MM.1S (cell line): ENCODE data around the gene ZNF491.

ENCODE experiments used
- DNase-seq: peaks from one replicate; pipeline ENCODE4 v3.0.0-alpha.2; 2015
- H2AFZ ChIP-seq: fragments of 300-600 bp; sonication (generic); 2 replicates; pipeline ENCODE4 v1.6.0; 2016; ENCODE audit warnings: antibody characterized with exemption, low read length
- H3F3A ChIP-seq: fragments of 300-600 bp; sonication (generic); 2 replicates; pipeline ENCODE4 v1.6.1; 2016; ENCODE audit warnings: mild to moderate bottlenecking, antibody characterized with exemption, low read length, moderate library complexity, mixed read lengths; ENCODE audit not compliant: insufficient read depth
- H3K27ac ChIP-seq: fragments of 300-600 bp; sonication (generic); 2 replicates; pipeline ENCODE4 v1.5.1; 2016; ENCODE audit warnings: mild to moderate bottlenecking, low read length
- H3K27me3 ChIP-seq: fragments of 300-600 bp; sonication (generic); replicated peaks from 2 replicates; pipeline ENCODE4 v1.6.0; 2016; ENCODE audit warnings: low read length; ENCODE audit not compliant: insufficient read depth
- H3K36me3 ChIP-seq: fragments of 300-600 bp; sonication (generic); replicated peaks from 2 replicates; pipeline ENCODE4 v1.6.1; 2016; ENCODE audit warnings: mild to moderate bottlenecking, low read length, mixed read lengths; ENCODE audit not compliant: insufficient read depth
- H3K4me1 ChIP-seq: fragments of 300-600 bp; sonication (generic); 2 replicates; pipeline ENCODE4 v1.6.1; 2016; ENCODE audit warnings: low read length, mixed read lengths
- H3K4me2 ChIP-seq: fragments of 300-600 bp; sonication (generic); 2 replicates; pipeline ENCODE4 v1.6.0; 2016; ENCODE audit warnings: low read depth, low read length
- H3K4me3 ChIP-seq: fragments of 300-600 bp; sonication (generic); 2 replicates; pipeline ENCODE4 v1.5.1; 2016; ENCODE audit warnings: low read length, mixed read lengths
- H3K79me2 ChIP-seq: fragments of 300-600 bp; sonication (generic); 2 replicates; pipeline ENCODE4 v1.6.1; 2016; ENCODE audit warnings: mixed run types, low read length, mixed read lengths
- H3K9ac ChIP-seq: fragments of 300-600 bp; sonication (generic); 2 replicates; pipeline ENCODE4 v1.6.1; 2016; ENCODE audit warnings: low read length, mixed read lengths
- H3K9me2 ChIP-seq: fragments of 300-600 bp; sonication (generic); replicated peaks from 2 replicates; pipeline ENCODE4 v1.6.1; 2016; ENCODE audit warnings: mild to moderate bottlenecking, low read length, mixed read lengths; ENCODE audit not compliant: insufficient read depth
- H3K9me3 ChIP-seq: fragments of 300-600 bp; sonication (generic); replicated peaks from 2 replicates; pipeline ENCODE4 v1.6.1; 2016; ENCODE audit warnings: mild to moderate bottlenecking, low read length, mixed read lengths; ENCODE audit not compliant: insufficient read depth
- H4K20me1 ChIP-seq: fragments of 300-600 bp; sonication (generic); 2 replicates; pipeline ENCODE4 v1.6.1; 2016; ENCODE audit warnings: mild to moderate bottlenecking, low read length, moderate library complexity, mixed read lengths; ENCODE audit not compliant: insufficient read depth
- EZH2 ChIP-seq: fragments of 300-600 bp; sonication (generic); optimal IDR thresholded peaks from 2 replicates; pipeline ENCODE3; 2017; ENCODE audit warnings: low read depth, mild to moderate bottlenecking, antibody characterized with exemption, low read length, mixed read lengths
- EZH2phosphoT487 ChIP-seq: fragments of 300-600 bp; sonication (generic); IDR thresholded peaks from 2 replicates; pipeline ENCODE4 v1.6.1; 2018; ENCODE audit warnings: antibody characterized with exemption, low read length
- TF ChIP-seq, protein P1 (sequence below): fragments of 300-600 bp; sonication (generic); IDR thresholded peaks from 2 replicates; pipeline ENCODE4 v1.5.1; 2016; ENCODE audit warnings: antibody characterized with exemption, low read length, mixed read lengths

The ZNF491 gene

DNA sequence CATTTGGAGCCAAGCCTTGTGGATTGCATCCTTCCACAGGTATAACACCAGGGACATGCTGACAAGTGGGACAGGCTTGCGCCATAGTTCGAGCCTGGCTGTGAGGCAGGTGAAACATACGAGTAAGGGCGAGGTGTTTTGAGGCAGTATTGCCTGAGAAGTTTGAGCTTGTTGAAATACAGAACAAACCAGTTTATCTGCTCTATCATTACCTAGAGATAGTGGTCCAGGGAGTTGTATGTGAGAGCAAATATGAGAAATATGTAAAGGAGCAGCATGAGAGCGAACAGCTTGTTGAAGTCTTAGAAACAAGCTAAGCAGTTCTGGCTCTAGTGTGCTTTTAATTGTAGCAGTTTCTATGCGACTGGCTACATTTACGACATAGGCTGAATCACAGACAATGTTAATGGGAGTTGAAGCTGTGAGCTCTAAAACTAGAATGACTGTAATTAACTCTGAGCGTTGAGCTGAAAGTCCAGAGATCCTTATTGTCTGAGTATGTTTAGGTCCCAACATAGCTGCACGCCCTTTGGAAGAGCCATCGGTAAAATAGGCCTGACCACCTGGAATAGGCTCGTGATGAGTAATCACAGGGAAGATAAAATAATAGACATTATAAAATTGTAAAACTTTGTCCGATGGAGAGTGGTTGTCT is 58.4 kb downstream of the ZNF491 start:
- DNase-seq, result no peak
- Histone ChIP-seq H3K4me1 (no peaks in the 10 kb centered on the region), H3F3A (no peaks in the 10 kb centered on the region), H3K79me2 (no peaks in the 10 kb centered on the region), H3K9me3 (no peaks in the 10 kb centered on the region), H4K20me1 (no peaks in the 10 kb centered on the region), H3K4me3 (no peak overlapping the region), H2AFZ (no peak overlapping the region), H3K27ac (no peak overlapping the region), H3K36me3 (no peaks in the 10 kb centered on the region), H3K9ac (no peak overlapping the region), H3K27me3 (no peaks in the 10 kb centered on the region), H3K4me2 (no peak overlapping the region), H3K9me2 (no peaks in the 10 kb centered on the region)
- TF ChIP-seq EZH2phosphoT487 (no peak), EZH2 (no peak)
- TF ChIP-seq, protein P1, sequence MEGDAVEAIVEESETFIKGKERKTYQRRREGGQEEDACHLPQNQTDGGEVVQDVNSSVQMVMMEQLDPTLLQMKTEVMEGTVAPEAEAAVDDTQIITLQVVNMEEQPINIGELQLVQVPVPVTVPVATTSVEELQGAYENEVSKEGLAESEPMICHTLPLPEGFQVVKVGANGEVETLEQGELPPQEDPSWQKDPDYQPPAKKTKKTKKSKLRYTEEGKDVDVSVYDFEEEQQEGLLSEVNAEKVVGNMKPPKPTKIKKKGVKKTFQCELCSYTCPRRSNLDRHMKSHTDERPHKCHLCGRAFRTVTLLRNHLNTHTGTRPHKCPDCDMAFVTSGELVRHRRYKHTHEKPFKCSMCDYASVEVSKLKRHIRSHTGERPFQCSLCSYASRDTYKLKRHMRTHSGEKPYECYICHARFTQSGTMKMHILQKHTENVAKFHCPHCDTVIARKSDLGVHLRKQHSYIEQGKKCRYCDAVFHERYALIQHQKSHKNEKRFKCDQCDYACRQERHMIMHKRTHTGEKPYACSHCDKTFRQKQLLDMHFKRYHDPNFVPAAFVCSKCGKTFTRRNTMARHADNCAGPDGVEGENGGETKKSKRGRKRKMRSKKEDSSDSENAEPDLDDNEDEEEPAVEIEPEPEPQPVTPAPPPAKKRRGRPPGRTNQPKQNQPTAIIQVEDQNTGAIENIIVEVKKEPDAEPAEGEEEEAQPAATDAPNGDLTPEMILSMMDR, result no peak
